Heart left ventricle (tissue), 16 donors: Measurements from ENCODE around the gene CDH6. TPM values are rescaled to one million over a fixed set of nuclear protein-coding genes. Genes with fewer than 3 reads are reported as not detected.

Experiments used
- ATAC-seq, 4 donors: fragments of 200-7000 bp; cut with Tn5 transposase; one replicate each; pipeline ENCODE4 v1.9.1; 2020 to 2022; ENCODE audit warnings: moderate library complexity in 4 of 4, mild to moderate bottlenecking in 3 of 4, moderate number of reproducible peaks in 1 of 4
- DNase-seq, 5 donors: peaks; one replicate each; pipeline ENCODE4 v3.0.0-alpha.2; 2020
- H3K27ac ChIP-seq, 12 donors: fragments of 200-600 bp; sonication (generic) in 4 of 12; one replicate each; pipeline versions ENCODE4 v1.5.0 to v1.8.0; 2016 to 2022; ENCODE audit warnings: mild to moderate bottlenecking in 2 of 12
- H3K27me3 ChIP-seq, 9 donors: fragments of 200-600 bp; sonication (generic) in 2 of 9; one replicate each; pipeline versions ENCODE4 v1.5.1 to v1.8.0; 2016 to 2022; ENCODE audit warnings: mild to moderate bottlenecking in 3 of 9
- H3K36me3 ChIP-seq, 9 donors: fragments of 200-600 bp; sonication (generic) in 2 of 9; one replicate each; pipeline versions ENCODE4 v1.5.0 to v1.8.0; 2018 to 2022; ENCODE audit warnings: mild to moderate bottlenecking in 2 of 9
- H3K4me1 ChIP-seq, 12 donors: fragments of 200-600 bp; sonication (generic) in 4 of 12; one replicate each; pipeline versions ENCODE4 v1.5.0 to v1.8.0; 2016 to 2022; ENCODE audit warnings: mild to moderate bottlenecking in 3 of 12
- H3K4me3 ChIP-seq, 12 donors: fragments of 200-600 bp; sonication (generic) in 4 of 12; one replicate each; pipeline versions ENCODE4 v1.5.0 to v1.8.0; 2017 to 2022; ENCODE audit warnings: mild to moderate bottlenecking in 9 of 12, moderate library complexity in 4 of 12
- H3K9me3 ChIP-seq, 12 donors: fragments of 200-600 bp; sonication (generic) in 4 of 12; one replicate each; pipeline versions ENCODE4 v1.5.0 to v1.8.0; 2016 to 2022; ENCODE audit warnings: mild to moderate bottlenecking in 1 of 12
- POLR2A ChIP-seq, 2 donors: fragments of 450-650 bp; IDR thresholded peaks; one replicate each; pipeline ENCODE4 v1.6.1; 2017; ENCODE audit warnings: antibody characterized with exemption in 2 of 2, mild to moderate bottlenecking in 2 of 2, moderate library complexity in 2 of 2
- WGBS, 4 donors: extraction: QIAGEN DNeasy Blood & Tissue Kit in 2 of 4; methylation state at CpG; one replicate each; pipeline versions ENCODE4 v1.1.5 to v1.1.7; 2013 to 2018; 5-methylcytosine and 5-hydroxymethylcytosine counted together
- intact Hi-C, 10 donors: fragments of 100-400 bp; cut with DNase I; formaldehyde crosslinking; loops; one replicate each; pipeline versions ENCODE4 v1.11.1 to v1.14.2; 2022
- polyA plus RNA-seq, 2 donors: library from polyadenylated mRNA; stranded (reverse); fragments of 200-250 nt; gene quantifications; one replicate each; pipeline ENCODE4 v1.2.3, GENCODE V29; 2013
- total RNA-seq, 9 donors: library from RNA; depleted of rRNA in 2 of 9; stranded (reverse); fragments of >200 nt in 2 of 9; fragmentation: NEBNext Ultra II Directional in 3 of 9; extraction: Animal tissue kit (Norgen Biotek cat#: 25700) in 3 of 9; gene quantifications; one replicate each; pipeline versions ENCODE4 v1.1.0 to v1.2.4, GENCODE V29; 2016 to 2023
- TF ChIP-seq, protein P1 (sequence below), 12 donors: fragments of 200-600 bp; sonication (generic) in 4 of 12; IDR thresholded peaks; one replicate each; pipeline versions ENCODE4 v1.5.0 to v1.8.0; 2018 to 2022; ENCODE audit warnings: antibody characterized with exemption in 12 of 12, mild to moderate bottlenecking in 5 of 12
- donor health status: ischemic (EF 13 %, LVEDD 7.1; RV severe dilation, severe dysfunction).
- donor health status: healthy with polysubstance abuse.
- donor health status: DM: no; HTN: yes; CAD: no.
- donor health status: DM: no; HTN: no; CAD: no.
- donor health status: ischemic (EF 25% LVEDD 6.9; RV normal size, moderate dysfunction).
- donor health status: ischemic (EF 25% LVEDD 5.7; RV mildly dilated, moderate dysfunction).
- donor health status: healthy.
- donor health status: DM: yes; HTN: yes; CAD: no.
- donor health status: ischemic (EF 35%, LVEDD 5.7; RV mildly dilated, moderate dysfunction).
- donor health status: nonischemic (EF 11% LVEDD 7.7; RV severe dilation, severe dysfunction).
- donor health status: DM: yes; HTN: yes; CAD: no.
- donor health status: PGD.
- donor health status: ischemic (EF 29% LVEDD 5.4; RV normal size, mild dysfunction).
- donor health status: nonischemic (EF 23%, LVEDD 6.1; RV moderate dilation, normal function).

CDH6 gene
- total and polyA plus RNA-seq, 11 donors: 0.83 to 5.4 (median 3.1) TPM

DNA sequence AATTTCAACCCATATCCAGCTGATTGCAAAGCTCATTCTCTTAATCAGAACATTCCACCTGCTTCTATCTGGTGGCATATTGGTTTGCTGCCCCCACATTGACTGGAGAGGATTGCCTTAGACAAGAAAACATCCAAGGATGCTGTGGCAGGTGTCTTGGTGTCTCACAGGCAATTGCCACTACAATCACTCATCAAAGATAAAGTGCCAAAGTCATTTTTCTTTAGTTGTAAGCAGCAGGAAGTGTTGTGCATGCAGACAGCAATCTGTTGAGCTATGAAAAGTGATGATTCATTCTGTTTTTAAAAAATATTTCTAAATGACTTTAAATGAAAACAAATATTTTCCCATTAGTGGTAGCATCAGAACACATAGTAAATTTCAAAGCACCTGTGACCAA lies 53.9 kb downstream of the CDH6 start:
- DNase-seq (no peak), ATAC-seq (no peak)
- intact Hi-C loops: no loop called here
- Histone ChIP-seq H3K36me3 (no peaks in the 10 kb centered on the region), H3K4me3 (no peak overlapping the region), H3K27me3 (no peaks in the 10 kb centered on the region), H3K4me1 (no peaks in the 10 kb centered on the region), H3K9me3 (no peaks in the 10 kb centered on the region), H3K27ac (no peak overlapping the region)
- TF ChIP-seq POLR2A (IDR thresholded peaks at IDR 0.05): no peak
- TF ChIP-seq, protein P1, sequence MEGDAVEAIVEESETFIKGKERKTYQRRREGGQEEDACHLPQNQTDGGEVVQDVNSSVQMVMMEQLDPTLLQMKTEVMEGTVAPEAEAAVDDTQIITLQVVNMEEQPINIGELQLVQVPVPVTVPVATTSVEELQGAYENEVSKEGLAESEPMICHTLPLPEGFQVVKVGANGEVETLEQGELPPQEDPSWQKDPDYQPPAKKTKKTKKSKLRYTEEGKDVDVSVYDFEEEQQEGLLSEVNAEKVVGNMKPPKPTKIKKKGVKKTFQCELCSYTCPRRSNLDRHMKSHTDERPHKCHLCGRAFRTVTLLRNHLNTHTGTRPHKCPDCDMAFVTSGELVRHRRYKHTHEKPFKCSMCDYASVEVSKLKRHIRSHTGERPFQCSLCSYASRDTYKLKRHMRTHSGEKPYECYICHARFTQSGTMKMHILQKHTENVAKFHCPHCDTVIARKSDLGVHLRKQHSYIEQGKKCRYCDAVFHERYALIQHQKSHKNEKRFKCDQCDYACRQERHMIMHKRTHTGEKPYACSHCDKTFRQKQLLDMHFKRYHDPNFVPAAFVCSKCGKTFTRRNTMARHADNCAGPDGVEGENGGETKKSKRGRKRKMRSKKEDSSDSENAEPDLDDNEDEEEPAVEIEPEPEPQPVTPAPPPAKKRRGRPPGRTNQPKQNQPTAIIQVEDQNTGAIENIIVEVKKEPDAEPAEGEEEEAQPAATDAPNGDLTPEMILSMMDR (IDR thresholded peaks at IDR 0.05): no peak

DNA sequence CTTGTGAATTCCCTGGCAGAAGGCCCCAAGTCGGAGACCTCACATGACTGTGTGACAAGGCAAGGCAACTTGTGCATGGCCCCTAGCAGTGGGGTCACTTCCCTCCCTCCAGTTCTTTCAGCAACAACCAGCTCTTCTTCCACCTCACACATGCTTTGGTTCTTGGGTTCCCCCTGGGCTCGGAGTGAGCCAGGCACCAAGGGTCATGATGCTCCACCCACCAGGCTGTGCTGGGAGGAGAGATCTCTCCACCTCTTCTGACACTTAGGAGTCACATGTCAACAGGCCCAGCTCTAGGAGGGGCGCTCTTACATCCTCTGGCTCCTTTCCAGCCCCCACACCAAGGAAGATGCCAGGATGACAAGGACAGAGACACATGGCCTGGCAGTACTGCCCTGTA lies 56.7 kb downstream of the CDH6 start:
- 60 to 84% (median 79%) methylated on average over 3 of the region's 3 CpGs for WGBS, 4 donors

DNA sequence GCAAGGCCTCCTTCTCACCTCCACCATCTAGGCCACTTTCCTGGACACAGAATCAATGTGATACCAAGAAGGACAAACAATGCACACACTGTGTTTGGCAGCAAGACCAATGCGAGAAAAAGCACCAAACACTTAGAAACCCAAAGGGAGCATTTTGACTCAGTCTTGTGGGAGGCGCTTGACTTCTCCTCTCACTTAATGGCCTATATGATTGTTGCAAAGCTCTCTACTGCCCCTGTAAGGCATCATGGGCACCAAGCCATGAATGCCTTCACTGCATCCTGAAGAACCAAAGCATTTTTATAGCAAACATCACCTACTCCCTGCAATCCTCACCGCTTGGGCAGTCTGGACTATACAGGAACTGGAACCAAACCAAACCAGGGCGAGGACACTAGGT lies 57.5 kb downstream of the CDH6 start:
- TF ChIP-seq POLR2A (IDR thresholded peaks at IDR 0.05): no peak
- TF ChIP-seq, protein P1 (IDR thresholded peaks at IDR 0.05): no peak
- 70 to 91% (median 88%) methylated on average over 3 to 4 of the region's 4 CpGs for WGBS, 4 donors
- no peak for ATAC-seq

More for the DNA sequence above, 56.7 kb downstream of the CDH6 start:
- DNase-seq (no peak), ATAC-seq (no peak)
- Histone ChIP-seq H3K9me3 (peaks cover 0 to 3% (median 0%) of the 10 kb centered on the region in 12 donors), H3K27ac (no peak overlapping the region), H3K4me3 (no peak overlapping the region), H3K27me3 (no peaks in the 10 kb centered on the region), H3K36me3 (no peaks in the 10 kb centered on the region), H3K4me1 (no peaks in the 10 kb centered on the region)
- TF ChIP-seq, protein P1 (IDR thresholded peaks at IDR 0.05): no peak
- no peak for TF ChIP-seq POLR2A (IDR thresholded peaks at IDR 0.05)
- intact Hi-C loops: no loop called here

DNA sequence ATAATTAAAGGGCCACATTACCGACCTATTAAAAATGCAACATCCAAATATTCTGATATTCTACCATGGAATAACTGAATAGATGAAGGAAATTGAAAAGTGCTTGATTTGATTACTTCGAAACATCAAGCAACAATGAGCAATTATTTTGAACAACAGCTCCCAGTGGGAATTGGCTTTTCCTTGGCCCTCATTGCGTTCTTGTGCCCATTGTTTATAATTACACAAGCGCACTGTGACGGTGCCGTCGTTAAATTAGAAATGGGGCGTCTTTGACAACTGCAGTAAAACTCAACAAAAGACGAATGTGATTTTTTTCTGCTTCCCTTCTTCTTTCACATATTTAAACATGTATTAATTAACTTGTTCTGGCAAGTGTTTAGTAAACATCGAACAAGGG lies 61.6 kb downstream of the CDH6 start:
- DNase-seq (no peak), ATAC-seq (no peak)
- no peaks in the 10 kb centered on the region for H3K36me3 ChIP-seq
- H3K4me1 ChIP-seq: no peaks in the 10 kb centered on the region
- no peak overlapping the region for H3K27ac ChIP-seq
- no peaks in the 10 kb centered on the region for H3K27me3 ChIP-seq
- 89 to 92% (median 90%) methylated on average over 10 of the region's 10 CpGs for WGBS, 4 donors
- no peak overlapping the region for H3K4me3 ChIP-seq
- TF ChIP-seq, protein P1 (IDR thresholded peaks at IDR 0.05): no peak
- TF ChIP-seq POLR2A (IDR thresholded peaks at IDR 0.05): no peak
- intact Hi-C loops: no loop called here
- peaks cover 0 to 3% (median 0%) of the 10 kb centered on the region in 12 donors for H3K9me3 ChIP-seq

More for the DNA sequence above, 57.5 kb downstream of the CDH6 start:
- DNase-seq: no peak
- H3K4me3 ChIP-seq: no peak overlapping the region
- H3K27me3 ChIP-seq: no peaks in the 10 kb centered on the region
- peaks cover 0 to 3% (median 0%) of the 10 kb centered on the region in 12 donors for H3K9me3 ChIP-seq
- intact Hi-C loops: no loop called here
- H3K27ac ChIP-seq: no peak overlapping the region
- H3K4me1 ChIP-seq: no peaks in the 10 kb centered on the region
- H3K36me3 ChIP-seq: no peaks in the 10 kb centered on the region
